GM12878 (cell line): ENCODE results near the gene CTNS. TPM values are rescaled to one million over a fixed set of nuclear protein-coding genes. Genes with fewer than 3 reads are reported as not detected.

Experiments
- BACH1 ChIP-seq: fragments of 450-650 bp; IDR thresholded peaks from 2 replicates; pipeline ENCODE4 v1.6.1; 2017; ENCODE audit warnings: mild to moderate bottlenecking, borderline replicate concordance
- CBFB ChIP-seq: IDR thresholded peaks from 2 replicates; pipeline ENCODE4 v1.6.1; 2016; ENCODE audit warnings: antibody characterized with exemption, low read depth
- CBX5 ChIP-seq: sonication (generic); IDR thresholded peaks from 2 replicates; pipeline ENCODE4 v1.6.1; 2016; ENCODE audit warnings: low read depth, moderate library complexity, mild to moderate bottlenecking, inconsistent platforms
- CUX1 ChIP-seq: IDR thresholded peaks from 2 replicates; pipeline ENCODE4 v1.6.1; 2012; ENCODE audit warnings: improper control_type of control experiment, low read depth, low read length; ENCODE audit not compliant: insufficient replicate concordance
- E4F1 ChIP-seq: fragments of 450-650 bp; IDR thresholded peaks from 2 replicates; pipeline ENCODE4 v1.6.1; 2018; ENCODE audit warnings: borderline replicate concordance, mild to moderate bottlenecking; ENCODE audit not compliant: partially characterized antibody
- ETV6 ChIP-seq, 2 experiments: fragments of 450-650 bp in 1 of 2; IDR thresholded peaks in 1 of 2; conservative IDR thresholded peaks in 1 of 2; 2 replicates each; pipeline ENCODE4 v1.6.1; 2014; ENCODE audit warnings: antibody characterized with exemption in 1 of 2, borderline replicate concordance in 1 of 2, low read depth in 1 of 2, mild to moderate bottlenecking in 1 of 2, moderate library complexity in 1 of 2
- MTA2 ChIP-seq: fragments of 450-650 bp; IDR thresholded peaks from 2 replicates; pipeline ENCODE4 v1.6.1; 2016; ENCODE audit warnings: low read depth, mild to moderate bottlenecking, moderate library complexity
- NFXL1 ChIP-seq: fragments of 450-650 bp; IDR thresholded peaks from 2 replicates; pipeline ENCODE4 v1.6.1; 2017; ENCODE audit warnings: antibody characterized with exemption, mild to moderate bottlenecking, borderline replicate concordance
- NFYA ChIP-seq: IDR thresholded peaks from 2 replicates; pipeline ENCODE4 v1.6.1; 2011; ENCODE audit warnings: low read depth, mild to moderate bottlenecking, low read length, improper control_type of control experiment, borderline replicate concordance
- POU2F2 ChIP-seq: IDR thresholded peaks from 3 replicates; pipeline ENCODE4 v1.6.1; 2011; ENCODE audit warnings: low read depth, mild to moderate bottlenecking, low read length, borderline replicate concordance
- RELB ChIP-seq: fragments of 450-650 bp; IDR thresholded peaks from 2 replicates; pipeline ENCODE4 v1.6.1; 2017; ENCODE audit warnings: low read depth, mild to moderate bottlenecking, moderate library complexity
- SMC3 ChIP-seq: IDR thresholded peaks from 2 replicates; pipeline ENCODE4 v1.6.1; 2011; ENCODE audit warnings: low read length, improper control_type of control experiment, borderline replicate concordance
- SREBF1 ChIP-seq: IDR thresholded peaks from 2 replicates; pipeline ENCODE4 v1.6.1; 2012; ENCODE audit warnings: mild to moderate bottlenecking, low read length
- SRF ChIP-seq, 2 experiments: IDR thresholded peaks; 2 replicates each; pipeline ENCODE4 v1.6.1; 2011; ENCODE audit warnings: low read depth in 2 of 2, low read length in 2 of 2, mild to moderate bottlenecking in 1 of 2, moderate library complexity in 1 of 2
- WRNIP1 ChIP-seq: IDR thresholded peaks from 2 replicates; pipeline ENCODE4 v1.6.1; 2011; ENCODE audit warnings: low read depth, low read length, improper control_type of control experiment, borderline replicate concordance
- ZBTB40 ChIP-seq: fragments of 450-650 bp; IDR thresholded peaks from 2 replicates; pipeline ENCODE4 v1.6.1; 2016; ENCODE audit warnings: mild to moderate bottlenecking, moderate library complexity, borderline replicate concordance
- polyA plus RNA-seq, 11 experiments: library from polyadenylated mRNA; depleted of rRNA in 4 of 11; unstranded in 6 of 11; stranded (reverse) in 5 of 11; fragments of >200 nt; fragmentation: Nextera tagmentation in 4 of 11; fragmentation: Illumina TruSeq in 1 of 11; extraction: Ambion mirVana in 4 of 11; extraction: Trizol in 1 of 11; gene quantifications; 1 replicate in 1 of 11; 2 replicates in 10 of 11; pipeline versions ENCODE4 v1.2.1 to v1.2.3, GENCODE V29; 2011 to 2016; ENCODE audit warnings: inconsistent platforms in 2 of 11, missing spikeins in 2 of 11, low read depth in 1 of 11
- total RNA-seq, 4 experiments: library from RNA; depleted of rRNA in 3 of 4; stranded (reverse); fragments of >200 nt in 3 of 4; fragmentation: Illumina TruSeq in 1 of 4; extraction: Trizol in 1 of 4; gene quantifications; 2 replicates each; pipeline versions ENCODE4 v1.2.1 to v1.2.3, GENCODE V29; 2013 to 2021

Gene CTNS
- total and polyA plus RNA-seq, 10 of the 15 experiments (the other 5 are each of a cell fraction or from before 2014, with no cell fraction given), result 0.92 to 10.7 (median 6.4) TPM

- no peak for TF ChIP-seq ZBTB40
- TF ChIP-seq BACH1, result peak; percentile 22; the same call in 1 of the 2 replicates
- no peak for TF ChIP-seq NFXL1
- 0 out of 2 replicates have a peak, but pooled peaks have one; percentile 49 for TF ChIP-seq CBX5
- no peak; a peak in 1 of 4 replicates for TF ChIP-seq ETV6 (conservative IDR thresholded peaks at IDR 0.05 in 1 of 2, IDR thresholded peaks at IDR 0.05 in 1 of 2; ENCODE audit: borderline replicate concordance in 1 of 2, low read depth in 1 of 2)
- TF ChIP-seq E4F1, result no peak
- no peak for TF ChIP-seq SMC3
- no peak for TF ChIP-seq NFYA
- no peak for TF ChIP-seq SRF (IDR thresholded peaks at IDR 0.05; ENCODE audit: low read depth in 2 of 2, low read length in 2 of 2)
- TF ChIP-seq CBFB, result peak; percentile 96
- no peak for TF ChIP-seq CUX1
- peak; percentile 88; the same call in 1 of the 2 replicates for TF ChIP-seq MTA2
- peak; percentile 79 for TF ChIP-seq RELB
- peak; percentile 79; the same call in 2 of the 3 replicates for TF ChIP-seq POU2F2
- no peak for TF ChIP-seq SREBF1
- TF ChIP-seq WRNIP1, result no peak
Measured at GRCh38 chr17:3693829-3694231, 57.3 kb downstream of the CTNS start (continued).
